GM19397 (cell line): ENCODE results near the gene SPON1.
"Not testable (repeated sequence)": the region's sequence is repeated elsewhere in the genome, so short reads cannot be mapped to it uniquely, and the experiment has no call there.

ENCODE experiments used
- ATAC-seq: cut with Tn5 transposase; IDR thresholded peaks from one replicate; pipeline ENCODE4 v1.9.1; 2021; ENCODE audit warnings: mild to moderate bottlenecking, moderate library complexity; ENCODE audit not compliant: unreplicated experiment

The SPON1 gene

GRCh38 chr11:13962562-13963168 lies at the start of gene SPON1:
Gene SPON1, plus strand, starts transcription at chr11:13962723. Its CDS starts 182 bp downstream, at chr11:13962905.
- ATAC-seq: no peak

- no peak for ATAC-seq
These were observed 45.3 kb upstream of the SPON1 start for GRCh38 chr11:13917264-13917663.

GRCh38 chr11:13917904-13918303 lies 44.6 kb upstream of the SPON1 start:
- no peak for ATAC-seq

GRCh38 chr11:13920756-13921155 lies 41.8 kb upstream of the SPON1 start:
- ATAC-seq: no peak

- ATAC-seq: no peak
These were observed 41.0 kb upstream of the SPON1 start for GRCh38 chr11:13921545-13921944.

GRCh38 chr11:13923182-13923581 lies 39.3 kb upstream of the SPON1 start:
- no peak for ATAC-seq

- no peak for ATAC-seq
These were observed 38.5 kb upstream of the SPON1 start for GRCh38 chr11:13923716-13924650.

- ATAC-seq: no peak
These were observed 37.7 kb upstream of the SPON1 start for GRCh38 chr11:13924801-13925327.

- not testable (repeated sequence) for ATAC-seq
These were observed 36.2 kb upstream of the SPON1 start for GRCh38 chr11:13926366-13926765.

GRCh38 chr11:13926981-13927380 lies 35.5 kb upstream of the SPON1 start:
- ATAC-seq: no peak

- ATAC-seq: no peak
These were observed 35.0 kb upstream of the SPON1 start for GRCh38 chr11:13927481-13927880.

GRCh38 chr11:13928566-13929251 lies 33.8 kb upstream of the SPON1 start:
- no peak for ATAC-seq

- ATAC-seq: no peak
These were observed 33.1 kb upstream of the SPON1 start for GRCh38 chr11:13929395-13929891.

GRCh38 chr11:13931356-13931755 lies 31.2 kb upstream of the SPON1 start:
- no peak for ATAC-seq

GRCh38 chr11:13937154-13937553 lies 25.4 kb upstream of the SPON1 start:
- ATAC-seq: not testable (repeated sequence)

- ATAC-seq: not testable (repeated sequence)
These were observed 23.7 kb upstream of the SPON1 start for GRCh38 chr11:13938829-13939228.

GRCh38 chr11:13939961-13940906 lies 22.3 kb upstream of the SPON1 start:
- no peak for ATAC-seq

GRCh38 chr11:13940907-13941256 lies 21.6 kb upstream of the SPON1 start:
- ATAC-seq: no peak

GRCh38 chr11:13941775-13942174 lies 20.7 kb upstream of the SPON1 start:
- no peak for ATAC-seq

GRCh38 chr11:13942378-13942777 lies 20.1 kb upstream of the SPON1 start:
- ATAC-seq: no peak
